ENCODE measurements around the gene HCFC1R1. TPM values are rescaled to one million over a fixed set of nuclear protein-coding genes. Genes with fewer than 3 reads are reported as not detected.

The HCFC1R1 gene
- total RNA-seq, 1 experiment from 2014 or later = 61.3 TPM

DNA sequence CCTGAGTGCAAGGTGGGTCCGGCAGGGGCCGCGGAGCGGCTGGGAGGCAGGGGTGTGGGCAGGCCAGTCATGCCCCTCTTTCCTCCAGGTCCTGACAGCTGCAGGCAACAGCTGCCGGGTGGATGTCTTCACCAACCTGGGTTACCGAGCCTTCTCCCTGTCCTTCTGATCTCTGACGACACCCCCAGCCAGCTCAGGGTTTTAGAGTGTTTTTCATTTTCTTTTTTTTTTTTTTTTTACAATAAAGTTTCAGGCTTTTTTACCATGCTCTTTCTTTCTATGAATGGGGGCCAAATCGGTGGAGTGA is 3.7 kb upstream of the HCFC1R1 start:
- Histone ChIP-seq H3T11ph (ENCODE audit: low read length) (no peak overlapping the region), H2AK5ac (ENCODE audit: insufficient read length, low read length) (no peak overlapping the region), H3K9me3 (ENCODE audit: control insufficient read depth, low read depth, low read length) (no peaks in the 10 kb centered on the region), H4K5ac (ENCODE audit: insufficient read length, low read depth, low read length) (no peak overlapping the region), H4K91ac (ENCODE audit: insufficient read length, low read depth, low read length) (no peak overlapping the region), H2BK20ac (ENCODE audit: low read depth, low read length, poor library complexity, severe bottlenecking) (no peak overlapping the region), H4K8ac (replicated peaks; ENCODE audit: insufficient read length, low read depth, low read length) (no peak overlapping the region), H4K20me1 (ENCODE audit: control insufficient read depth, insufficient read depth, insufficient read length) (peaks cover 3% of the 10 kb centered on the region), H3K14ac (ENCODE audit: insufficient read depth, low read length) (no peak overlapping the region), H3K9ac (ENCODE audit: extremely low read depth, insufficient read length, low read length) (no peak overlapping the region), H3K18ac (ENCODE audit: insufficient read length, low read depth, low read length) (no peak overlapping the region), H2BK12ac (ENCODE audit: insufficient read length, low read depth, low read length) (no peak overlapping the region), H3K27me3 (ENCODE audit: insufficient read depth, low read length) (no peaks in the 10 kb centered on the region), H2BK5ac (ENCODE audit: insufficient read length, low read length) (no peak overlapping the region), H3K4me2 (ENCODE audit: insufficient read depth, insufficient read length, low read length) (no peak overlapping the region), H3K23ac (ENCODE audit: insufficient read length, low read depth, low read length) (no peak overlapping the region), H3K79me2 (ENCODE audit: insufficient read depth, low read length) (no peaks in the 10 kb centered on the region), H3K4ac (ENCODE audit: low read depth, low read length) (no peak overlapping the region), H3K23me2 (ENCODE audit: insufficient read length, low read depth, low read length, poor library complexity, severe bottlenecking) (peaks cover 10% of the 10 kb centered on the region), H2AFZ (ENCODE audit: low read length) (no peak overlapping the region), H2BK15ac (ENCODE audit: low read depth, low read length) (no peak overlapping the region), H3K27ac (ENCODE audit: insufficient read length, low read depth, low read length) (no peak overlapping the region), H3K79me1 (ENCODE audit: insufficient read depth, low read depth, low read length, poor library complexity, severe bottlenecking) (no peaks in the 10 kb centered on the region), H3K4me1 (ENCODE audit: insufficient read depth, low read length) (no peaks in the 10 kb centered on the region; the same call in 1 of the 2 replicates), H2BK120ac (ENCODE audit: low read depth, low read length, poor library complexity, severe bottlenecking) (no peak overlapping the region), H3K56ac (ENCODE audit: insufficient read length, low read depth, low read length) (no peak overlapping the region)
- TF ChIP-seq CTCF (conservative IDR thresholded peaks at IDR 0.05) = no peak
- no peak for DNase-seq
- WGBS (ENCODE audit: extremely low coverage, insufficient read length, low lambda C conversion rate) = no CpG with 5 or more reads among the region's 8 CpGs
- Mint-ChIP-seq H3K9me3 (no peaks in the 10 kb centered on the region), H3K4me1 (peaks cover 17 to 46% of the 10 kb centered on the region in 2 experiments), H3K36me3 (ENCODE audit: insufficient read depth in 1 of 3, low read depth in 3 of 3) (peaks cover 13 to 41% (median 37%) of the 10 kb centered on the region in 3 experiments), H3K4me3 (peak overlapping the region in 1 of 2 experiments; percentile 51; a peak in 1 of 5 replicates), H3K27me3 (ENCODE audit: low read depth) (peaks cover 6% of the 10 kb centered on the region), H3K27ac (no peak overlapping the region)

Measured in H9 (cell line).